Measurements from ENCODE around the gene EXOC4.

GRCh38 chr7:133923974-133924373 is 671.1 kb downstream of the EXOC4 start:
- TF ChIP-seq CREM (IDR thresholded peaks at IDR 0.05), result no peak
- TF ChIP-seq CREM (CRISPR knock-in tag; IDR thresholded peaks at IDR 0.05), result no peak
- no peak for TF ChIP-seq ZMYM4 (CRISPR knock-in tag; IDR thresholded peaks at IDR 0.05)
- TF ChIP-seq CTCF (CRISPR knock-in tag; IDR thresholded peaks at IDR 0.05), result no peak
- no peak for TF ChIP-seq ATF7 (IDR thresholded peaks at IDR 0.05)
- TF ChIP-seq ATF7 (CRISPR knock-in tag; IDR thresholded peaks at IDR 0.05), result no peak
- TF ChIP-seq RFX5 (IDR thresholded peaks at IDR 0.05; ENCODE audit: low read depth, low read length), result no peak
- no peak for TF ChIP-seq ZNF577 (CRISPR knock-in tag; IDR thresholded peaks at IDR 0.05; ENCODE audit: borderline replicate concordance, low read depth)
- no peak for TF ChIP-seq ZNF264 (CRISPR knock-in tag; IDR thresholded peaks at IDR 0.05)
- TF ChIP-seq, protein P1, sequence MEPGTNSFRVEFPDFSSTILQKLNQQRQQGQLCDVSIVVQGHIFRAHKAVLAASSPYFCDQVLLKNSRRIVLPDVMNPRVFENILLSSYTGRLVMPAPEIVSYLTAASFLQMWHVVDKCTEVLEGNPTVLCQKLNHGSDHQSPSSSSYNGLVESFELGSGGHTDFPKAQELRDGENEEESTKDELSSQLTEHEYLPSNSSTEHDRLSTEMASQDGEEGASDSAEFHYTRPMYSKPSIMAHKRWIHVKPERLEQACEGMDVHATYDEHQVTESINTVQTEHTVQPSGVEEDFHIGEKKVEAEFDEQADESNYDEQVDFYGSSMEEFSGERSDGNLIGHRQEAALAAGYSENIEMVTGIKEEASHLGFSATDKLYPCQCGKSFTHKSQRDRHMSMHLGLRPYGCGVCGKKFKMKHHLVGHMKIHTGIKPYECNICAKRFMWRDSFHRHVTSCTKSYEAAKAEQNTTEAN (CRISPR knock-in tag; conservative IDR thresholded peaks at IDR 0.05), result no peak
- no peak for TF ChIP-seq RAD21 (CRISPR knock-in tag; IDR thresholded peaks at IDR 0.05)
- no peak for TF ChIP-seq HNRNPL (IDR thresholded peaks at IDR 0.05; ENCODE audit: low read depth, low read length)

Measured in HepG2 (cell line).